PC-9 (cell line): Measurements from ENCODE around the gene PAM16. TPM values are rescaled to one million over a fixed set of nuclear protein-coding genes. Genes with fewer than 3 reads are reported as not detected.

Source experiments
- BruUV-seq: library from RNA; stranded (reverse); fragments of 400-500 nt; replicated peaks from 2 replicates; lab custom pipeline; 2021; lab: Mats Ljungman, UMichigan
- CTCF ChIA-PET: fragments of 300-600 bp; sonication (Branson Sonifier 250); formaldehyde crosslinking; loops from one replicate; lab custom pipeline; 2022; ENCODE audit warnings: antibody characterized with exemption; lab: Charles Lee
- POLR2A ChIA-PET: fragments of 300-600 bp; sonication (Branson Sonifier 250); formaldehyde crosslinking; loops from one replicate; lab custom pipeline; 2022; ENCODE audit warnings: antibody characterized with exemption; ENCODE audit not compliant: unreplicated experiment; lab: Charles Lee
- DNase-seq, 2 experiments: peaks; one replicate each; pipeline versions ENCODE4 v3.0.0 to v3.0.0-alpha.2; 2015 to 2022; ENCODE audit warnings: mixed read lengths in 1 of 2
- H2AFZ ChIP-seq: fragments of 200-600 bp; sonication (generic); 2 replicates; pipeline ENCODE4 v1.8.1; 2017; ENCODE audit warnings: antibody characterized with exemption
- H3F3A ChIP-seq: fragments of 200-600 bp; sonication (generic); 2 replicates; pipeline ENCODE4 v1.8.1; 2017; ENCODE audit warnings: antibody characterized with exemption, mild to moderate bottlenecking, low read depth; ENCODE audit not compliant: insufficient read depth
- H3K27ac ChIP-seq: fragments of 200-600 bp; sonication (generic); 2 replicates; pipeline ENCODE4 v1.6.1; 2016; ENCODE audit warnings: mixed run types
- H3K27me3 ChIP-seq: fragments of 200-600 bp; sonication (generic); 2 replicates; pipeline ENCODE4 v1.6.1; 2016; ENCODE audit warnings: low read depth, mixed run types; ENCODE audit not compliant: insufficient read depth
- H3K36me3 ChIP-seq: fragments of 200-600 bp; sonication (generic); 2 replicates; pipeline ENCODE4 v1.6.1; 2016; ENCODE audit warnings: low read depth, mixed run types
- H3K4me1 ChIP-seq: fragments of 200-600 bp; sonication (generic); replicated peaks from 2 replicates; pipeline ENCODE4 v1.6.1; 2016; ENCODE audit warnings: mixed run types; ENCODE audit not compliant: insufficient read depth
- H3K4me2 ChIP-seq: fragments of 200-600 bp; sonication (generic); 2 replicates; pipeline ENCODE4 v1.6.1; 2017; ENCODE audit warnings: mixed run types
- H3K4me3 ChIP-seq: fragments of 200-600 bp; sonication (generic); 2 replicates; pipeline ENCODE4 v1.6.1; 2016; ENCODE audit warnings: mixed run types
- H3K79me2 ChIP-seq: fragments of 200-600 bp; sonication (generic); 2 replicates; pipeline ENCODE4 v1.6.1; 2017; ENCODE audit warnings: low read depth, mixed run types
- H3K9me2 ChIP-seq: fragments of 200-600 bp; sonication (generic); 2 replicates; pipeline ENCODE4 v1.8.1; 2017; ENCODE audit warnings: mild to moderate bottlenecking; ENCODE audit not compliant: insufficient read depth
- H3K9me3 ChIP-seq: fragments of 200-600 bp; sonication (generic); 2 replicates; pipeline ENCODE4 v1.8.1; 2016; ENCODE audit warnings: low read depth; ENCODE audit not compliant: insufficient read depth
- H4K20me1 ChIP-seq: fragments of 200-600 bp; sonication (generic); 2 replicates; pipeline ENCODE4 v1.8.1; 2017; ENCODE audit not compliant: insufficient read depth
- EZH2 ChIP-seq: fragments of 200-600 bp; sonication (generic); IDR thresholded peaks from 2 replicates; pipeline ENCODE4 v1.8.0; 2017; ENCODE audit warnings: antibody characterized with exemption, low read depth
- intact Hi-C: fragments of 100-400 bp; cut with micrococcal nuclease; formaldehyde crosslinking; loops from one replicate; pipeline ENCODE4 v1.10.0; 2022; ENCODE audit not compliant: unreplicated experiment
- total RNA-seq: library from RNA; stranded (reverse); gene quantifications from 2 replicates; pipeline ENCODE4 v1.2.3, GENCODE V29; 2021
- TF ChIP-seq, protein P1 (sequence below): fragments of 200-600 bp; sonication (generic); conservative IDR thresholded peaks from 2 replicates; pipeline ENCODE4 v1.6.1; 2017; ENCODE audit warnings: mixed run types, antibody characterized with exemption, mild to moderate bottlenecking, moderate library complexity

PAM16 gene
- total RNA-seq, 1 experiment from 2014 or later, result 95.9 TPM

- H3K4me2 ChIP-seq, result no peak overlapping the region
- no peaks in the 10 kb centered on the region for H3F3A ChIP-seq
- H3K9me3 ChIP-seq, result no peaks in the 10 kb centered on the region
- TF ChIP-seq EZH2, result no peak
- TF ChIP-seq, protein P1, sequence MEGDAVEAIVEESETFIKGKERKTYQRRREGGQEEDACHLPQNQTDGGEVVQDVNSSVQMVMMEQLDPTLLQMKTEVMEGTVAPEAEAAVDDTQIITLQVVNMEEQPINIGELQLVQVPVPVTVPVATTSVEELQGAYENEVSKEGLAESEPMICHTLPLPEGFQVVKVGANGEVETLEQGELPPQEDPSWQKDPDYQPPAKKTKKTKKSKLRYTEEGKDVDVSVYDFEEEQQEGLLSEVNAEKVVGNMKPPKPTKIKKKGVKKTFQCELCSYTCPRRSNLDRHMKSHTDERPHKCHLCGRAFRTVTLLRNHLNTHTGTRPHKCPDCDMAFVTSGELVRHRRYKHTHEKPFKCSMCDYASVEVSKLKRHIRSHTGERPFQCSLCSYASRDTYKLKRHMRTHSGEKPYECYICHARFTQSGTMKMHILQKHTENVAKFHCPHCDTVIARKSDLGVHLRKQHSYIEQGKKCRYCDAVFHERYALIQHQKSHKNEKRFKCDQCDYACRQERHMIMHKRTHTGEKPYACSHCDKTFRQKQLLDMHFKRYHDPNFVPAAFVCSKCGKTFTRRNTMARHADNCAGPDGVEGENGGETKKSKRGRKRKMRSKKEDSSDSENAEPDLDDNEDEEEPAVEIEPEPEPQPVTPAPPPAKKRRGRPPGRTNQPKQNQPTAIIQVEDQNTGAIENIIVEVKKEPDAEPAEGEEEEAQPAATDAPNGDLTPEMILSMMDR, result no peak
- no peak overlapping the region for H3K27ac ChIP-seq
- no TSS peak for BruUV-seq
- no peak overlapping the region for H3K4me3 ChIP-seq
- ChIA-PET CTCF (no interaction called here), POLR2A (no interaction called here)
- H4K20me1 ChIP-seq, result no peaks in the 10 kb centered on the region
- no peaks in the 10 kb centered on the region for H3K36me3 ChIP-seq
- H3K4me1 ChIP-seq, result peaks cover 8% of the 10 kb centered on the region; the same call in 1 of the 2 replicates
- H3K79me2 ChIP-seq, result no peaks in the 10 kb centered on the region
- no peak overlapping the region for H2AFZ ChIP-seq
- intact Hi-C loops, result no loop called here
- no peak for DNase-seq
- H3K9me2 ChIP-seq, result no peaks in the 10 kb centered on the region
- H3K27me3 ChIP-seq, result no peaks in the 10 kb centered on the region
These were observed 35.3 kb upstream of the PAM16 start for GRCh38 chr16:4386451-4386805.

DNA sequence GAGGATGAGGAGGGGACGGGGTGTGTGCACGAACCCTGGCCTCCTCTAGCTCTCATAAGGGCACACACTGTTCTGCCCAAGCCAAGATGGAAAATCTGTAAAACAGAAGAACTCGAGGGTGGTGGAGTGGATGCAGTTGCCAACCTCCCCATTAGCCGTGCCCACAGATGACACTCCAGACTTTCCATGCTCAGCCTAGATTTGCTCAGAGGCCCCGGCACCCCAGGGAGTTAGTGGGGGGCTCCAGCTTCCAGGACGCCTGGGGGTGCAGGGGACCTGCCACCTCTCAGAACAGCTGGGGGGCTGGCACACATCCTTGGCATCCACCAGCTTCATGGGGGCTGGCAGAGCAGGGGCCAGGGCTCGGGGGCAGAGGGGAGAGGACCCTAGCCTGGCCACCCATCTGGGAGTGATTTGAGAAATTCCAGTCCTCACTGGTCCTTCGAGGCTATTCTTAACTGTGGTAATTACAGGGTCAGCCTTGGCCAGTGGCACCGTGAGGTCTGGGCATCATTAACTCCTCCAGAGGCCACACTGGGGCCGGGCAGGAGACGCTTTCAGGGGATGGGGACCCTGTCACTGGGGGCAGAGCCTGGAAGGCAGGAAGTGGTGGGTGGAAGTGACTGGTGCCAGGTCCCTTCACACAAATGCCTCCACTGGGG lies 34.8 kb upstream of the PAM16 start:
- no peak for TF ChIP-seq EZH2
- TF ChIP-seq, protein P1, result no peak
- DNase-seq, result no peak
- H3K79me2 ChIP-seq, result no peaks in the 10 kb centered on the region
- ChIA-PET POLR2A (interaction anchor here (0.6 kb wide), 1 partner anchor 230 kb away, joined by 11 read pairs; no protein-coding TSS in a partner anchor), CTCF (interaction anchor here (0.6 kb wide), 1 partner anchor 132 kb away, joined by 3 read pairs; no protein-coding TSS in a partner anchor)
- H3K27ac ChIP-seq, result no peak overlapping the region
- no peaks in the 10 kb centered on the region for H3K9me2 ChIP-seq
- H4K20me1 ChIP-seq, result no peaks in the 10 kb centered on the region
- H3K27me3 ChIP-seq, result no peaks in the 10 kb centered on the region
- H3K4me3 ChIP-seq, result no peak overlapping the region
- no peaks in the 10 kb centered on the region for H3K9me3 ChIP-seq
- H3K36me3 ChIP-seq, result no peaks in the 10 kb centered on the region
- peaks cover 8% of the 10 kb centered on the region; the same call in 1 of the 2 replicates for H3K4me1 ChIP-seq
- no peak overlapping the region for H3K4me2 ChIP-seq
- intact Hi-C loops, result no loop called here
- no peaks in the 10 kb centered on the region for H3F3A ChIP-seq
- H2AFZ ChIP-seq, result no peak overlapping the region
- BruUV-seq, result no TSS peak

DNA sequence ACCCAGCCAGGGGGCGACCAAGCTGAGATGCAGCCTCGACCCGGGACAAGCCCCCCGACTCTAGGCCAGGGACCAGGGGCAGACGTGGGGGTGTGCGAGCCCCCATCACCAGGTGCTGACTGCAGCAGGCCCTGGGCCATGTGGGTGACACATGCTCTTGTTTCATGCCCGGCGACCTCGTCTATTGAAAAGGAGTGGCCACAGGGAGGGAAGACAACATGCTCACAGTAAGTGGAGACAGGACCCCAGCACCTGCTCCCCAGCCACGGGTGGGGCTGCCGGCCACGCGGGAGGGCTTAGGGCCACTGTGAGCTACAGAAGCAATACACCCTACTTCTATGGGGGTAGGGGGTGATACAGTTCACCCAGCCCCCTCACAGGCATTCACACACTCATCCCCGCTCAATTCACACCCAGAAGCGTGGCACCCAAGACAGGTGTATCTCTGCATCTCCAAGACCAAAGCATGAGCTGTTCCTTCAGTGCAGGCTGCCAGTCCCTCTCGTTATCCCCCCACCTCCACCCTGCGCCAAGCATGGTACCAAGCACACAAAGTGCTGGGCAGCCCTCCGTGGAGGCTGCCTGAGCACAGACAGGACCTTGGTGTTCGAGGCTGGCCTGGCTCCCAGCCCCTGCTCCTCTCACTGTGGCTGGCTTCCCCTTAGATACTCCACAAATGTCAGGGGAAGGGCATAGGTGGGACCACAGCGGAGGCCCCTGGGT lies 34.1 kb upstream of the PAM16 start:
- ChIA-PET POLR2A (interaction anchor here (0.6 kb wide), 1 partner anchor 231 kb away, joined by 11 read pairs; no protein-coding TSS in a partner anchor), CTCF (interaction anchor here (0.6 kb wide), 1 partner anchor 131 kb away, joined by 3 read pairs; no protein-coding TSS in a partner anchor)
- TF ChIP-seq EZH2, result no peak
- TF ChIP-seq, protein P1, result no peak
- H3K4me1 ChIP-seq, result peaks cover 8% of the 10 kb centered on the region; the same call in 1 of the 2 replicates
- no peaks in the 10 kb centered on the region for H3K79me2 ChIP-seq
- H3K36me3 ChIP-seq, result no peaks in the 10 kb centered on the region
- DNase-seq, result no peak
- H3K27me3 ChIP-seq, result no peaks in the 10 kb centered on the region
- no peaks in the 10 kb centered on the region for H3K9me3 ChIP-seq
- no peak overlapping the region for H2AFZ ChIP-seq
- H3K4me3 ChIP-seq, result no peak overlapping the region
- H3K4me2 ChIP-seq, result no peak overlapping the region
- no peak overlapping the region for H3K27ac ChIP-seq
- BruUV-seq, result no TSS peak
- intact Hi-C loops, result no loop called here
- no peaks in the 10 kb centered on the region for H4K20me1 ChIP-seq
- H3F3A ChIP-seq, result no peaks in the 10 kb centered on the region
- H3K9me2 ChIP-seq, result no peaks in the 10 kb centered on the region
